Measurements from ENCODE around the gene NETO2.
A peak's percentile ranks its signal among the peaks of the same experiment; 100 is the strongest.

The NETO2 gene

GRCh38 chr16:47064775-47065174, 79.0 kb downstream of the NETO2 start:
- DNase-seq: no peak

DNA sequence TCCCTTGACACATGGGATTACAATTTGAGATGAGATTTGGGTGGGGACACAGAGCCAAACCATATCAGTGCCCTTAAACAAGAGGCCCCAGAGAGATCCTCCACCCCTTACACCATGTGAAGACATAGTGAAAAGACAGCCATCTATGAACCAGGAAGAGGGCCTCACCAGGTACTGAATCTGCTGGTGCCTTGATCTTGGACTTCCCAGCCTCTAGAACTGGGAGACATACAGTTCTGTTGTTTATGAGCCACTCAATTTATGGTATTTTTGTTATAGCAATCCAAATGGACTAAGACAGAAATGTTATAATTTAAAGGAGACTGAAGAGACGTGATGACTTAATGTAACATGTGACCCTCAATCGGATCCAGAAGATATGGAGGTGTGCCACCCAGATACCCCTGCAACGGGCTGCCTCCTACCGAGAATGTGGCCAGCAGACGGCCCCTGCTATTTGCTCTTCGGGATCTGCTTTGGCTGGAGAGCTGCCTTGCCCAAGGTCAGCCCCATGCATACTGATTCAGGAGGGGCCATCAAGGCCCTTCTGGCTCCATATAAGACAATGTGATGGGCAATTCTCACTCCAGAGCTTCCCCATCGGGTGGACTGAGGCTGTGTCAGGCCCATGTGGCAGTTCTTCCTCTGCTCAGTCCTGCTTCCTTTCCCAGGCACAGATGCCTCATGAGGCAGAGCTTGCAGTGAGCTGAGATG, 80.6 kb downstream of the NETO2 start:
- DNase-seq: no peak

DNA sequence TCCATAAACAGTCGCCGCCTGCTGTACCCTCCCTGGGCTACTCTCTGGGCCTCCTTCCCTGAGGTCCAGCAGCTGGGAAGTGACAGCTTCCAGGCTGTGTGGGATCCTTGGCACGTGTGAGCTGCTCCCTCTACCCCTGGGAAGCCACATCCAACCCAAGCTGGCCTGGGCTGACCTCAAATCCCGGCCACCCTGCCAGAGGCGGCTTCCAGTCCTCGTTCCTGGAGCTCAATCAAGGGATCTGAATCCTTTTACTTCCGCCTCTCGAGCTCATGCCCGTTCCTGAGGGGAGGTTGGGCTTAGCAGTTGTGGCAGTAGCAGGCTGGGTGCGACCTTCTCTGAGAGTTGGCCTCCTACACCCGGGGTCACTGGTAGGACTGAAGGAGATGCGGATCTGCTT, 82.5 kb downstream of the NETO2 start:
- DNase-seq: peak; percentile 45

DNA sequence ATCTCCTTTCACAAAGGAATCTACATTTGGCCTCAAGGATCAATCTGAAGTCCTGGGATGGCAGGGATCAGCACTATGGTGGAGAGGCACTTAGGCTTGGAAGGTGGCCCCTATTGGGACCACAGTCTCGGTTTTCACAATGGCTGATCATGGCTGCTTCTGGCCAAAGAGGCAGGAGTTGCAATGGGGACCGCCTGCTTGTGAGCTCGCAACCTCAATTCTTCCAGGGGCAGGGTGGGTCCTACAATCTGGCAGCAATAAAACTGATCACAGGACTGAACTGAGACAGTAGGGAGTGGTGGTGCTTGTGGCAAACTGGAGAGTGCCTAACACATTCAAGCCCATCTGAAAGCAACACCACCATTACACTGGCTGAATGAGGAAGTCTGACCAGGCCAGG, 83.1 kb downstream of the NETO2 start:
- peak; percentile 17 for DNase-seq

DNA sequence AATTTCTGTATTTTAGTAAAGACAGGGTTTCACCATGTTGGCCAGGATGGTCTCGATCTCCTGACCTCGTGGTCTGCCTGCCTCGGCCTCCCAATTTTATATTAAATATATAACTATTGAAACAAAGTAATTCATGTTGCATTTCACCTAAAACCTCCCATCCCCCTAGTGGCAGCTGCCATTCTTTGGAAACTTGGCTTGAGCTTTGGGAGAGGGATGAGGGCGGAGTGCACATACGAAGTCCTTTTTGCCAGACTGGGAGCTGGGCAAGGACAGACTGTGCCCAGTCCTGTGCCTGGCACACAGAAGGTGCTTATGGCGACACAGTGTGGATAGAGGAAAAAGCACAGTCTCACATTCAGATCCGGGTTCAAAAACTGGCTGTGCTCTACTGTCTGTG, 83.8 kb downstream of the NETO2 start:
- no peak for DNase-seq

DNA sequence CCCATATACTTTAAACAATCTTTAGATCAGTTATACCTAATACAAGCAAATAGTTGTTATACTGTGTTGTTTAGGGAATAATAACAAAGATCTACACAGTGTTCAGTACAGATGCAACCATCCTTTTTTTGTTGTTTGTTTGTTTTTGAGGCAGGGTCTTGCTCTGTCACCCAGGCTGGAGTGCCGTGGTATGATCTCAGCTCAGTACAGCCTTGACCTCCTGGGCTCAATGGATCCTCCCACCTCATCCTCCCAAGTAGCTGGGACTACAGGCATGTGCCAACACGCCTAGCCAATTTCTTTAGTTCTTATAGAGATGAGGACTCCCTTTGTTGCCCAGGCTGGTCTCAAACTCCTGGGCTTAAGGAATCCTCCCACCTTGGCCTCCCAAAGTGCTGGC, 84.6 kb downstream of the NETO2 start:
- peak; percentile 14 for DNase-seq

DNA sequence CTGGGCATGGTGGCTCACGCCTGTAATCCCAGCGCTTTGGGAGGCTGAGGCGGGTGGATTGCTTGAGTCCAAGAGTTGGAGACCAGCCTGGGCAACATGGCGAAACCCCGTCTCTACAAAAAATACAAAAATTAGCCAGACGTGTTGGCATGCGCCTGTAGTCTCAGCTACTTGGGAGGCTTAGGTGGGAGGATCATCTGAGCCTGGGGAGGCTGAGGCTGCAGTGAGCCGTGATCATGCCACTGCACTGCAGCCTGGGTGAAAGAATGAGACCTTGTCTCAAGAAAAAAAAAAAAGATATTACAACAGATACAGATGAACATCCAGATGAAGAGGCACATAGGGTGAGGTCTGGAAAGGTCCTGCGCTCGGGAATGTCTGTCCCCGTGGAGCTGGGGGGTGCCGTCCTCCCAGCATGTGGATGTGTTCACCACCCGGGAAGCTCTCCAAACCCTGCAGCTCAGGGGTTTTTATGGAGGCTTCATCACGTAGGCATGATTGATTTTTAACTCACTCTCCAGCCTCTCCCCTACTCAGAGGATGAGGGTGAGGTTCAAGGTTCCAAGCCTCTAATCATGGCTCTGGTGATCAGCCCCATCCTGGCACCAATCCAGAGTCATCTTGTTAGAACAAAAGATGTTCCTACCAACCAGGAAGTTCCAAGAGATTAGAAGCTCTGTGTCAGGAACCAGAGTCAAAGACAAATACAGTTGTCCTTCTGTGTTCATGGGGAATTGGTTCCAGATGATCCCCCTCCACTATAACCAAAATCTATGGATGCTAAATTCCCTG, 85.3 kb downstream of the NETO2 start:
- DNase-seq: peak; percentile 37

GRCh38 chr16:47057630-47057993, 86.1 kb downstream of the NETO2 start:
- DNase-seq: peak; percentile 21

DNA sequence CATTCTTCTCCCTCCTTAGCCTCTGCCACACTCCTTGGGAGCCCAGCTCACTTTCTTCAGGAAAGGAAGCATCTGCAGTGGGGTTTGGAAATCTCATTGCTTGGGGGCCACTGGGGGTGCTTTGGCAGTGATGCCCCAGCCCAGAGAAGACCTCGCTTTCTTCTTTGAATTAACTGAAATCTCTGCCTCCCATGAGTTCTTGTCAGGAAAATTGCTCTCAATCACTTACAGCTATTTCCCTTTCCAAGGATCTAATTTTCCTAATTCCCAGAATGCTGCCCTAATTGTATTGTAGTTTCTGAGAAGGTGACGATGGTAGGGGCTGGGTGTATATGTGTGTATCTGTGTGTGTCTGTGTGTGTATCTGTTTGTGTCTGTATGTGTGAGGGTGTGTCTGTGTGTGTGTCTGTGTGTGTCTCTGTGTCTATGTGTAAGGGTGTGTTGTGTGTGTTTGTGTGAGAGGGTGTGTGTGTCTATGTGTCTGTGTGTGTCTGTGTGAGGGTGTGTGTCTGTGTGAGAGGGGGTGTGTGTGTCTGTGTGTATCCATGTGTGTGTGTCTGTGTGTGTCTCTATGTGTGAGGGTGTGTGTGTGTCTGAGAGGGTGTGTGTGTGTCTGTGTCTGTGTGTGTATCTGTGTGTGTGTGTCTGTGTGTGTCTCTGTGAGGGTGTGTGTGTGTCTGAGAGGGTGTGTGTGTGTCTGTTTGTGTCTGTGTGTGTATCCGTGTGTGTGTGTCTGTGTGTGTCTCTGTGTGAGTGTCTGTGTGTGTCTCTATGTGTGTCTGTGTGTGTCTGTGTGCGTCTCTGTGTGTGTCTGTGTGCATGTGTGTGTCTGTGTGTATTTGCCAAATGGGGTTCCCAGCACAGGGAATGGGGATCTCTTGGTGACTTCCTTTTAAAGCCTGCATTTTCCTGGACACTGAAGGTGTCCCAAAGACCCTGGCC, 86.8 kb downstream of the NETO2 start:
- DNase-seq: peak; percentile 24

DNA sequence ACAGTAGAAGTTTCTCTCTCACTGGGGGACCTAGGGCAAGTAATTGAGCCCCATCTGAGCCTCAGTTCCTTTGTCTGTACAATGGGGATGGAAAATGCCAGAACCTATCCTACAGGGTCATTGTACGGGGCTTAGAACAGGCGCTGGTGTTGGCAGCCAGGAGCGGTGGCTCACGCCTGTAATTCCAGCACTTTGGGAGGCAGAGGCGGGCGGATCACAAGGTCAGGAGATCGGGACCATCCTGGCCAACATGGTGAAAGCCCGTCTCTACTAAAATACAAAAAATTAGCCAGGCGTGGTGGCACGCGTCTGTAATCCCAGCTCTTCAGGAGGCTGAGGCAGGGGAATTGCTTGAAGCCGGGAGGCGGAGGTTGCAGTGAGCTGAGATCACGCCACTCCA, 87.7 kb downstream of the NETO2 start:
- peak; percentile 13 for DNase-seq

DNA sequence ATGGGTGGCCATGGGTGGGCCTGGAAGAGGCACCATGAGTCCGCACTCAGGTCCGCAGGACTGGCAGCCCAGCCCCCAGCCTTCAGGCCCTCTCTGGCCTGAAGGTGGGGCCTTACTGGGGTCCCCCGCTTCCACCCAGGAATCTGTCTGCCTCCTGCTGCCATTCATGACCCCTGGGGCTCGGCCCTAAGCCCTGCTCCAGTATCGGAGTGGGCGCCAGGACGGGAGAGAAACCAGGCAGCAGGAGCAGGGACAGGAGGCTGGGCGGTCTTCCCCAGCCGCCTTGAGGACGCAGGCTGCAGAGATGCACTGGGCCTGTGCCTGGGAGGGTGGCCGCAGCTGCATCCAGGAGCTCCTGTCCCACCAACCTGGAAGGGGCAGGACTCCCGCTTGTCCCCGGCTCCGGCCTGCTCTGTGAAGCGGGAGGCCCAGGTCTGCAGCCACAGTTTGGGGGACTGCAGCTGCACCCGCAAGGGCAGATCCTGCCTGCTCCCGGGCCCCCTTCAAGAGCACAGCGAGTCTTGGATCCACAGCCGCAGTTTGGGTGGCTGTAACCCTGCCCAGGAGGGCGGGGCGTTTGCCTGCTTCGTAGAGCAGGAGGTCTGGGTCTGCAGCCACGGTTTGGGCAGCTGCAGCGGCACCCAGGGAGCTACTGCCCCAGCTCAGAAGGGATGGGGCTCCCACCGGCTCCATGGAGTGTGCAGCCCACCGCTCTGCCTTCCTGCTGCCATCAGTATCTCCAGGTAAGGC, 88.4 kb downstream of the NETO2 start:
- DNase-seq: no peak

DNA sequence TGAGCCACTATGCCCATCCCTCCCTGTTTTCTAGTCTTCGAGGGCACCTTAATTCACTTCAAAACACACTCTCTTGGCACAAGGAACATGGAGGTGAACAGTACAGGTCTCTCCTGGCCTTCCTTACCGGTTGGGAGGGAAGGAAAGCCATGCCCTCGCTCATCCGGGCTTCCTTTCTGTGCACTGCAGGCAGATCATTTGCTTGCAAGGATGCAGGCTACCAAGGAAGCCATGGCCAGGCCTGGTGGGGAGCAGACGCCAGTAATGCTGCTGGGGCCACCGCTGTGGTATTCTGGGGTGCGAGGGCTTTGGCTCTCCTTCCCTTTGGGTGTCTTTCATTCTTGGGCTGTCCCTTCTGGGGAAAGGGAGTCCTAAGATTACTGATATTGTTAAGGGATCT, 89.4 kb downstream of the NETO2 start:
- no peak for DNase-seq

DNA sequence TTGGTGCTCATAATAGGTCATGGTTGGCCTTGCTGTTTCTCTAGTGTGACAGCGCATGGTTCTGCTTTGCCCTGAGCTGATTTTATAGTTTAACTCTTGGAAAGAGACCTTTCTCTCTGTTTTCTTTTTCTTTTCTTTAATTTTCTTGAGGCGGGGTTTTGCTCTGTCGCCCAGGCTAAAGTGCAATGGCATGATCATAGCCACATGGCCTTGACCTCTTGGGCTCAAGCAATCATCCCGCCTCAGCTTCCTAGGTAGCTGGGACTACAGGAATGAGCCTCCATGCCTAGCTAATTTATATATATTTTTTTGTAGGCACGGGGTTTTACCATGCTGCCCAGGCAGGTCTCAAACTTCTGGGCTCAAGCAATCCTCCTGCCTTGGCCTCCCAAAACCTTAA, 89.8 kb downstream of the NETO2 start:
- DNase-seq: no peak

DNA sequence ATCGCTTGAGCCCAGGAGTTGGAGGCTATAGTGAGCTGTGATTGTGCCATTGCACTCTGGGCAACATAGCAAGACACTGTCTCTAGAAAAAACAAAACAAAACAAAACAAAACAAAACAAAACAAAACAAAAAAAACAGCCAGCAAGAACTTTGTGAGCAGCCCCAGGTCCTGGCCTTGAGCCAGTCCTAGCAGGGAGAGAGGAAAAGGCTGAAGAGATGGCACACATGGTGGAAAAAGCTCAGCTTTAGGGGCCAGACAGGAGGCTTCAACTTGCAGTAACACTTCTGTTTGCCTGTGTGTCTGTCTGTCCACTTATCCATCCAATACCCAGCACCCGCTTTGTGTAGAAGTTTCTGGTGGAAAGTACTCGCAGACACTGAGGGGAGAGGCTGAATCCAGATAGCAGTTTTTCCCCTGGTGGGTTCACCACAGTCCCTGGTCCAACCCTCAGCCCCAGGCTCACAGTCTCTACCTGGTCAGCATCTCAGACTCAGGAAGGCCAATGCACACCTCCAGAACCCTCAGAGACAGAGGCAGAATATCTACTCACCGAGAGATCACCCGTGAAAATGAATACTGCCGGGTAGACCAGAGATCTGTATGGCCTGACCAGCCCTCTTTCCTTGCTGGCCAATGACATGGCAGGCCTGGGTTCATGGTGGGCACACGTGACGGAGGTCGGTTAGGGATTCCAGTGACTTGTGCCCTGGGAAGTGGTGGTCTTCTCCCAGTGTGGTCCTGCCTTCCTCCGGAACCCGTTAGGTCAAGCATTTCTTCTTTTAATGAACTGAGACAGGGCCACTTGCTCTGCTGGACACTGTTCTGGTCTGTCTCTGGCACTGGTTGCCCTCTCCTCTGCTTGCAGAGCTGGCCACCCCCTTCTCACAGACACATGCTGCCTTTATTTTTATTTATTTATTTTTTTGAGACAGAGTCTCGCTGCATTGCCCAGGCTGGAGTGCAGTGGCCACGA, 90.8 kb downstream of the NETO2 start:
- DNase-seq: no peak

- DNase-seq: no peak
These were observed 92.7 kb downstream of the NETO2 start for GRCh38 chr16:47051031-47051430.

GRCh38 chr16:47049901-47050583, 93.7 kb downstream of the NETO2 start:
- no peak for DNase-seq

GRCh38 chr16:47047524-47048203, 96.1 kb downstream of the NETO2 start:
- DNase-seq: no peak

DNA sequence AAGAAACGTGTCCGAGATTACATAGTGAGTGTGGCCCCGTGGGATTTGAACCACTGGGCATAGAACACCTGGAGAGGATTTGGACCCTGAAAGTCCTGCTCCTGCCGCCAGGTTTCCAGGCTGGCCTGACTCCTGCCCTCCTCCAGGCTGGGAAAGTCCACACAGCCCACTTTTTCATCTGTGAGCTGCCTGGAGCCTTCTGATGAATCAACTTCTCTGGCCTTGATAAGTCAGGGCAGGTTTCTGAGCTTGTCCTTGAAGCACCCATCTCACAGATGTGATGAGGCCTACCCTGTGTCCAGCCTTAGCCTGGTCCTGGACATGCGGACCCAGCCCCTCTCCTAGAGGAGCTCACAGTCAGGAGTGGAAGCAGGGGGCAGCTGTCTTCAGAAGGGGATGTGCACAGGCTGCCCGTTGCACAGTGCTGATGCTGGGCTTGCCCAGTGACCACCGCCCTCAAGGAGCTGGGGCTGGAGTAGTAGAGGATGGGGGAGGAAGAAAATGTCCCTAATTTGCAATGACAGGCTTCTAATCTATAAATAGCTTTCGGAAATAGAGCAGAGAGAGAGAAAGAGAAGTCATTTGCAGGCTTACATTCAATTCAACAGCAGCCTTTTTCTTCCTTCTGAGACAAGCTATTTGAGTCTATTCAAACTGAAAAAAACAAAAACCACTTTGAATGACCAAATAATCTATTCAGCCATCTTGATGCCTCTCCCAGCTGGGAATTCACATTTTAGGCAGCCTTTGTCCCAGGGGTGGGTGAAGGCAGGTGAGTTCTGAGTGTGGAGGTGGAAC, 96.8 kb downstream of the NETO2 start:
- DNase-seq: no peak

GRCh38 chr16:47045459-47045858, 98.3 kb downstream of the NETO2 start:
- DNase-seq: no peak
